Stimulated activated naive B cell treated with anti-CD40 and anti-IgM and Interleukin-4, amounts not matched to agents 10 μg/mL and 1 μg/mL and 100 μg/mL, for 72 hours (primary cell): ENCODE data around the gene ETV6.

Experiments
- ATAC-seq, 2 donors: fragments of 150-1000 bp; cut with Tn5 transposase; replicated peaks; 2 replicates each; pipeline ENCODE4 v1.10.0; 2021; ENCODE audit warnings: moderate library complexity in 1 of 2
- DNase-seq: peaks from one replicate; pipeline ENCODE4 v3.0.0; 2021
- H3K27ac Mint-ChIP-seq: one replicate; pipeline ENCODE4 v1.8.0; 2022; ENCODE audit warnings: mild to moderate bottlenecking, mixed read lengths
- H3K27me3 Mint-ChIP-seq, 2 donors: one replicate each; pipeline ENCODE4 v1.8.0; 2022; ENCODE audit warnings: mixed read lengths in 2 of 2
- H3K36me3 Mint-ChIP-seq, 2 donors: one replicate each; pipeline ENCODE4 v1.8.0; 2022; ENCODE audit warnings: mixed read lengths in 2 of 2, mild to moderate bottlenecking in 1 of 2
- H3K4me1 Mint-ChIP-seq, 2 donors: one replicate each; pipeline ENCODE4 v1.8.0; 2022; ENCODE audit warnings: mixed read lengths in 2 of 2, mild to moderate bottlenecking in 1 of 2
- H3K4me3 Mint-ChIP-seq, 2 donors: one replicate each; pipeline ENCODE4 v1.8.0; 2022; ENCODE audit warnings: mild to moderate bottlenecking in 2 of 2, mixed read lengths in 2 of 2, moderate library complexity in 1 of 2
- H3K9me3 Mint-ChIP-seq, 2 donors: one replicate each; pipeline ENCODE4 v1.8.0; 2022; ENCODE audit warnings: mixed read lengths in 2 of 2, mild to moderate bottlenecking in 1 of 2

Gene ETV6

DNA sequence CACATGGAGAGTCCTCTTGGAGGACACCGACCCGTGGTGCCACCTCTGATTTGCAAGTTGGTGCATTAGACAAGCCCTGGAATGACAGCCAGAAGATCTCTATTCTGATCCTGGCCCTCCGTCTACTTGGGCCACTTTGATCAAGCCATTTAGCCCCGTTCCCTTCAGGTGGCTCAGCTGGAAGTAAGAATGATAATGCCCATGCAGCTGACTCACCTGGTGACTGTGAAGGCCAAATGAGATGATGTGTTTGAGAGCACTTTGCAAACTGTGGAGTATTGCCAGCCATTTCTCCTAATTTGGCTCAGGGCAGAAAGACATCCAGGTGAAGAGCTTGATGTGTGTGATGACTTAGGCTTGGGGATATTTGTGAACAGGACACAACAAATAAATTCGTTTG is 165.9 kb downstream of the ETV6 start:
- Mint-ChIP-seq H3K9me3 (no peaks in the 10 kb centered on the region), H3K27me3 (no peaks in the 10 kb centered on the region), H3K36me3 (peaks cover 5 to 21% of the 10 kb centered on the region in 2 donors), H3K4me3 (no peak overlapping the region), H3K4me1 (peaks cover 34 to 50% of the 10 kb centered on the region in 2 donors), H3K27ac (peak overlapping the region; percentile 57)
- DNase-seq (no peak), ATAC-seq (no peak)

DNA sequence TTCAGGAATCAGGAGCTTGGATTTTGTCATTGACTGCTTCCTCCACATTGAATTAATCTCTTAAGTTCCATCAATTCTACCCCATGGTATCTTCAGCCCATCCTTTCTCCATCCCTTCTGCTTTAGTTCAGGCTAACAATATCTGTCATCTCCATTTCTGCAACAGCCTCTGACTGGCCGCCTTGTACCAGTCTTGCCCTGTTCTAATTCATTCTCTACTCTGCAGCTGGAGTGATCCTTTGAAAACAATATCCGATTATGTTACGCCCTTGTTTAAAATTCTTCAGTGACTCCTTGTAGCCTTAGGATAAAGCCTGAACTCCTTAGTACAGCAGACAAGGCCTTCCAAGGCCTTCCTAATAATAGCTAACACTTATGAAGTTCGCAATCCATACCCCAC is 170.2 kb downstream of the ETV6 start:
- ATAC-seq (no peak), DNase-seq (no peak)
- Mint-ChIP-seq H3K36me3 (peaks cover 17 to 27% of the 10 kb centered on the region in 2 donors), H3K27me3 (no peaks in the 10 kb centered on the region), H3K27ac (no peak overlapping the region), H3K4me3 (no peak overlapping the region), H3K9me3 (peaks cover 3 to 4% of the 10 kb centered on the region in 2 donors), H3K4me1 (peaks cover 32 to 43% of the 10 kb centered on the region in 2 donors)

DNA sequence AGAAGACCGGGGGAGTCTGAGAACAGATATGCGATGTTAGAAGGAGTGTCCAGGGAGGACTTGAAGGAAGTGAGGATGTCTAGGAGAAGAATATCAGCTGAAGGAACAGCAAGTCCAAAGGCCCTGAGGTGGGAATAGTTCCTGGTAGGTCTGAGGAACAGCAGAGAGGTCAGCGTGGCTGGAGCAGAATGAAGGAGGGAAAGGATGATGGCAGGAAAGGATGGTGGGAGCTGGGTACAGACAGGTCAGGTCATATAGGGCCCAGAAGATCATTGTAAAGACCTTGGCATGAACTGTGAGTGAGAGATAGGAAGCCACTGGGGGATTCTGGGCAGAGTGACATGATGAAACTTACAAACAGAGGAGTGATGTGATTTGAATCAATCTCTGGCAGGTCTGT is 171.0 kb downstream of the ETV6 start:
- Mint-ChIP-seq H3K27ac (no peak overlapping the region), H3K27me3 (no peaks in the 10 kb centered on the region), H3K4me1 (peaks cover 37 to 47% of the 10 kb centered on the region in 2 donors), H3K9me3 (peaks cover 3 to 4% of the 10 kb centered on the region in 2 donors), H3K4me3 (no peak overlapping the region), H3K36me3 (peaks cover 21 to 30% of the 10 kb centered on the region in 2 donors)
- no peak for ATAC-seq
- no peak for DNase-seq

DNA sequence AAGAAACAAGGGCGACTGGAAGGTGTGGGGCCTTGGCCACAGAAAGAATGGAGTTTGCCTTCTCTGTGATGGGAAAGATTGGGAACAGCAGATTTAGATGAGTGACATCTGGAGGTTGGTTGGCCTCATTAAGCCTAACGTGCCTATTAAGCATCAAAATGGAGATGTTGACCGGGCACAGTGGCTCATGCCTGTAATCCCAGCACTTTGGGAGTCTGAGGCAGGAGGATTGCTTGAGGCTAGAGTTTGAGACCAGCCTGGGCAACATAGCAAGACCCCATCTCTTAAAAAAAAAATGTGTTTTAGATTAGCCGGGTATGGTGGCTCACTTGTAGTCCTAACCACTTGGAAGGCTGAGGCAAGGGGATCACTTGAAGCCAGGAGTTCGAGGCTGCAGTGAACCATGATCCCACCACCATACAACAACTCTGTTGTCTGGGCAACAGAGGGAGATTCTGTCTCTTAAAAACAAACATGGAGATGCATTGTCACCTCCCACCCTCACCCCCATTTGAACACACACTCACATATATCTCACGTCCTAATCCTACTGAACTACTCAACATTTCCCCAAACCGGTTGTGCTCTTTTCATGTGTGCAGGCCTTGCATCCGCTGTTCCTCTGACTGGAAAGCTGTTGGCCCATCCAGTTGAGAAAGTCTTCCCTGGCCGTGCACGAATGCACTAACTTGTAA is 172.1 kb downstream of the ETV6 start:
- peaks cover 27 to 36% of the 10 kb centered on the region in 2 donors for H3K36me3 Mint-ChIP-seq
- DNase-seq = no peak
- ATAC-seq = no peak
- peak overlapping the region; percentile 94 for H3K27ac Mint-ChIP-seq
- peak overlapping the region; percentile 37 to 80 for H3K4me3 Mint-ChIP-seq
- no peaks in the 10 kb centered on the region for H3K27me3 Mint-ChIP-seq
- peaks cover 3 to 4% of the 10 kb centered on the region in 2 donors for H3K9me3 Mint-ChIP-seq
- H3K4me1 Mint-ChIP-seq = peaks cover 40 to 54% of the 10 kb centered on the region in 2 donors

DNA sequence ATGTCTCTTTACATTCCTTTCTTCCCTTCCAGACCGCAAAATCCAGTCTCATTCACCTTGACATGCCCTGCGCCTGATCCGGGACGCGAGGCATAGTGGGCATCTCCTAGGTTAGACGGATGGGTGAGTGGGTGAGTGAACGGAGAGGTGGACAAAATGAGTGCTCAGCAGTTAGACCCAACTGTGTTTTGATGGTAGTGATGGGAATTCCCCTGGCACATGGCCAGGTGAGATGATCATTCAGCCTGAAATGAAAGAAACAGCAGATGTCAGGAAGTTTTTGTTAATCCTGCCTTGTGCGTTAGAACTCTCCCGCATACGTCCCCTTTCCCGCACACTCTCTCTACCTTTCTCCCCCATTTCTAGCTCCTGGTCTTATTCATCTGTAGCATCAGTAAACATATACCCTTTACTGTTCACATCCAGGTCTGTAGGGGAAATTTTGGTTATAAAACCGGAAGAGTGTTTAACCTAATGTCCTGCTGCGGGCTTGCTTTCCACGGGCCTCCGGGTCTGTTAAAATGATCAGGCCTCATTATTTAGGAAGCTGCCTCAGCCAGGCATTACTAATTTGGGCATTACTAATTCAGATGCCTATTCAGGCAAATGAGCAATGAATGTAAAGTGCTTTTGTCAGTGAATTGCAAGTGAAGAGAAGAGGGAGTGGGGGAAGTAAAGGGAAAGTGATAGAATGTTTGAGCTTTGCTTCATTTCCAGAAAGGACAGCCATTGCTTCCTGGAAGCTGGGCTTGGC is 172.8 kb downstream of the ETV6 start:
- Mint-ChIP-seq H3K4me3 (peak overlapping the region; percentile 37 to 80), H3K36me3 (peaks cover 32 to 41% of the 10 kb centered on the region in 2 donors), H3K27me3 (no peaks in the 10 kb centered on the region), H3K27ac (peak overlapping the region; percentile 94), H3K4me1 (peaks cover 42 to 62% of the 10 kb centered on the region in 2 donors), H3K9me3 (peaks cover 3 to 4% of the 10 kb centered on the region in 2 donors)
- DNase-seq = peak; percentile 60
- peak; percentile 83 to 84 for ATAC-seq

DNA sequence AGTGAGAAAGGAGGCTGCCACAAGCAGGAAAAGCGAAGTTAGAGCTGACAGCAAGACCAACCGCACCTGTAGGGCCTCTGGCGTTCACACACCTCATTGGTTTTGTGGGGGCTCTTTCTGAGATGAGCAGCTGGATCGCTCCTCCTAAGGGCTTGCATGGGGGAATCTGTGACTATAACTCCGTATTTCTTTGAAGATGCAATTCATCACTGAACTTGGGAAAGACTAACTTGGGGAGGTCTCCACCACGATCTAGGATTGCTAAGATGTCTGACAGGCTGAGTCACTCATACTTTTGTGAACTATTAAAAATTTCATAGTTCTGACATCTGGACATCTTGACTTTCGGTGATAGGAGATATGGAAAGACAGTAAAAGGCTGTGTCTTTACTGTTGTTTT is 173.6 kb downstream of the ETV6 start:
- H3K4me3 Mint-ChIP-seq = peak overlapping the region in 1 of 2 donors; percentile 37
- H3K9me3 Mint-ChIP-seq = peaks cover 3 to 4% of the 10 kb centered on the region in 2 donors
- H3K4me1 Mint-ChIP-seq = peaks cover 37 to 56% of the 10 kb centered on the region in 2 donors
- peak overlapping the region; percentile 94 for H3K27ac Mint-ChIP-seq
- ATAC-seq (no peak), DNase-seq (no peak)
- H3K27me3 Mint-ChIP-seq = no peaks in the 10 kb centered on the region
- H3K36me3 Mint-ChIP-seq = peaks cover 29 to 34% of the 10 kb centered on the region in 2 donors

DNA sequence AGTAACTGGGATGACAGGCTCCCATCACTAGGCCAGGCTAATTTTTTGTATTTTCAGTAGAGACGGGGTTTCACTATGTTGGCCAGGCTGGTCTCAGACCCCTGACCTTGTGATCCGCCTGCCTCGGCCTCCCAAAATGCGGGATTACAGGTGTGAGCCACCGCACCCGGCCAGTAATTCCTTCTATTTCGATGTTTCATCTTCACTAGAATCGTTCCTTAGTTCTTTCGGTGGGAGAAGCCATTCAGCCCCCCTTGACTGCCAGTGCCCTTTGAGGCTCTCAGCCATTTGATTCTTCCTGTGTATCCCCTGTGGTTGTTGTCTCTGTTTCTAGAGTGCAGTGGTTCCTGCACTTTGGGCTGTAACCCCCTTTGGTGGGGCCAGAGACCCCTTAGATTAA is 174.1 kb downstream of the ETV6 start:
- H3K27ac Mint-ChIP-seq = peak overlapping the region; percentile 88
- peaks cover 29 to 33% of the 10 kb centered on the region in 2 donors for H3K36me3 Mint-ChIP-seq
- peak overlapping the region in 1 of 2 donors; percentile 10 for H3K4me3 Mint-ChIP-seq
- peaks cover 3 to 4% of the 10 kb centered on the region in 2 donors for H3K9me3 Mint-ChIP-seq
- ATAC-seq (no peak), DNase-seq (no peak)
- H3K27me3 Mint-ChIP-seq = no peaks in the 10 kb centered on the region
- peaks cover 37 to 56% of the 10 kb centered on the region in 2 donors for H3K4me1 Mint-ChIP-seq

DNA sequence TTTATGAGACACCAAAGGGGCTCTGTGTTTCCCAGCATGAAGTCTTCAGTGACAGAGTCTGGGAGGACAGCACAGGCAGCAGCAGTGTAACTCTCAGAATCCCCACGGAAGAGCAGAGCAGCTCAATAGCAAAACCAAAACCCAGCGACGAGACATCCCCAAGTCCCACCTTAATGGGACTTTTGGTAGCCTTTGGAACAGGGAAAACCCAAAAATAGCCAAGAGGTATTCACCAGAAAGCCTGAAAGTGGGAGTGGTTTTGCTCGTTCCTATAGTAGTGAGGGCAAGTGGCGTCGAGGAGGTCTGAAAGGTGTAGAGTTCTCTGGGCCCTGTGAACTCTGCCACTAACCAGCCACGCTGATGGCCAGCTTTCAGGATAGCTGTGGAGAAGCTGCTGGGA is 174.6 kb downstream of the ETV6 start:
- Mint-ChIP-seq H3K36me3 (peaks cover 29 to 33% of the 10 kb centered on the region in 2 donors), H3K27me3 (no peaks in the 10 kb centered on the region), H3K27ac (peak overlapping the region; percentile 88), H3K4me3 (peak overlapping the region in 1 of 2 donors; percentile 10), H3K9me3 (peaks cover 3 to 4% of the 10 kb centered on the region in 2 donors), H3K4me1 (peaks cover 37 to 56% of the 10 kb centered on the region in 2 donors)
- DNase-seq = no peak
- no peak for ATAC-seq

DNA sequence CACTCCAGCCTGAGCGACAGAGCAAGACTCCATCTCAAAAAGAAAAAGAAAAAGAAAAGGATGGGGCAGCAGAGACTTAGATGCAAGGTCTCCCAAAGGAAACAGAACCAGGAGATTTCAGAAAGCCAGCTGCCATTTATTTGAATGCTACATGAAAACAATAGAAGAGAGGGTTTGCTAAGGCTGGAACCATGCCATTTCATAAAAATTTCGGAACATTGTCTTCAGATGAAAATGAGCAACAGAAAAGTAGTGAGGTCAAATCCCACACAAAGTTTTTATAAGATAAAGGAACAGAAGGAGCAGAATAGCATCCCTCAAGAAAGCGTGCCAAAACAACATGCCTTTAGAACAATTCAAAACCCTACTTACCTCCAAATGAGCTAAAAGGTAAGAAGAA is 175.3 kb downstream of the ETV6 start:
- DNase-seq (no peak), ATAC-seq (no peak)
- H3K4me3 Mint-ChIP-seq = no peak overlapping the region
- peaks cover 37 to 56% of the 10 kb centered on the region in 2 donors for H3K4me1 Mint-ChIP-seq
- peaks cover 29 to 33% of the 10 kb centered on the region in 2 donors for H3K36me3 Mint-ChIP-seq
- peaks cover 3 to 4% of the 10 kb centered on the region in 2 donors for H3K9me3 Mint-ChIP-seq
- peak overlapping the region; percentile 52 for H3K27ac Mint-ChIP-seq
- no peaks in the 10 kb centered on the region for H3K27me3 Mint-ChIP-seq

DNA sequence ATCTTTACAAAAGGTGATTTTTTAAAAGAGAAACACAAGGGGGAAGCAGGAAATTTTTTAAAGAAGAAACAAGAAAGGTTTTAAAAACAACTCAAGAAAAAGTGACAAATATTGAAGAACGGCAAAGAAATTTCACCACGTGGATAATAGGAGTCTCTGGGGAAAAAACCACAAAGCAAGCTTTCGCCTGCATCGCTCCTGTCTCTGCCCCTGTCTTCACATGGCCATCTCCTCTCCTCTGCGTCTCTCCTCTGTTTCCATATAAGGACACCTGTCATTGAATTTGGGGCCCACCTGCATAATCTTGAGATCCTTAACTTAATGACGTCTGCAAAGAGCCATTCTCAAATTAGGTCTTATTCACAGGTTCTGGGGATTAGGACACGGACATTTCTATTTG is 175.8 kb downstream of the ETV6 start:
- no peak for DNase-seq
- H3K4me3 Mint-ChIP-seq = no peak overlapping the region

DNA sequence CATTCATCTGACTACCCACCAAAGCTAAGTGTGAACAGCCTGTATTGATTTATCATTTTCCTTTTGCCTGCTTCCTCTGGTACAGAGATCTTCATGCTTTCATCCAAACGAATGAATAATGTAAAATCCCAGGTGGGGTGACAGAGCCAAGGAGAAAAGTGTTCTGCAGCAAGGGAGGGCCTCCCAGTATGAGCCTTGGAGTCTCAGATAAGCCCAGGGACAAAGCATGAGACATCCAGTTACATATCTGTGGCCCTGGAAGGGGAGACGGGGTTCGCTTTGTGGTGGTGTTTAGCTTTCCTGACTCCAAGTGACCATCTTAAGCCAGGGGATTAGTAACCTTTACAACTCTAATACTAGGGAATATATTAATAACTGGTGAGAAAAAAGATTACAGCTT is 177.1 kb downstream of the ETV6 start:
- peaks cover 37 to 55% of the 10 kb centered on the region in 2 donors for H3K4me1 Mint-ChIP-seq
- ATAC-seq = no peak
- H3K27me3 Mint-ChIP-seq = no peaks in the 10 kb centered on the region
- peaks cover 26 to 33% of the 10 kb centered on the region in 2 donors for H3K36me3 Mint-ChIP-seq
- DNase-seq = no peak
- H3K9me3 Mint-ChIP-seq = peaks cover 3 to 4% of the 10 kb centered on the region in 2 donors
- peak overlapping the region; percentile 21 for H3K27ac Mint-ChIP-seq
- no peak overlapping the region for H3K4me3 Mint-ChIP-seq

More for the DNA sequence above, 175.8 kb downstream of the ETV6 start:
- Mint-ChIP-seq H3K9me3 (peaks cover 3 to 4% of the 10 kb centered on the region in 2 donors), H3K27ac (peak overlapping the region; percentile 52), H3K27me3 (no peaks in the 10 kb centered on the region), H3K4me1 (peaks cover 37 to 56% of the 10 kb centered on the region in 2 donors), H3K36me3 (peaks cover 29 to 33% of the 10 kb centered on the region in 2 donors)
- ATAC-seq = no peak

DNA sequence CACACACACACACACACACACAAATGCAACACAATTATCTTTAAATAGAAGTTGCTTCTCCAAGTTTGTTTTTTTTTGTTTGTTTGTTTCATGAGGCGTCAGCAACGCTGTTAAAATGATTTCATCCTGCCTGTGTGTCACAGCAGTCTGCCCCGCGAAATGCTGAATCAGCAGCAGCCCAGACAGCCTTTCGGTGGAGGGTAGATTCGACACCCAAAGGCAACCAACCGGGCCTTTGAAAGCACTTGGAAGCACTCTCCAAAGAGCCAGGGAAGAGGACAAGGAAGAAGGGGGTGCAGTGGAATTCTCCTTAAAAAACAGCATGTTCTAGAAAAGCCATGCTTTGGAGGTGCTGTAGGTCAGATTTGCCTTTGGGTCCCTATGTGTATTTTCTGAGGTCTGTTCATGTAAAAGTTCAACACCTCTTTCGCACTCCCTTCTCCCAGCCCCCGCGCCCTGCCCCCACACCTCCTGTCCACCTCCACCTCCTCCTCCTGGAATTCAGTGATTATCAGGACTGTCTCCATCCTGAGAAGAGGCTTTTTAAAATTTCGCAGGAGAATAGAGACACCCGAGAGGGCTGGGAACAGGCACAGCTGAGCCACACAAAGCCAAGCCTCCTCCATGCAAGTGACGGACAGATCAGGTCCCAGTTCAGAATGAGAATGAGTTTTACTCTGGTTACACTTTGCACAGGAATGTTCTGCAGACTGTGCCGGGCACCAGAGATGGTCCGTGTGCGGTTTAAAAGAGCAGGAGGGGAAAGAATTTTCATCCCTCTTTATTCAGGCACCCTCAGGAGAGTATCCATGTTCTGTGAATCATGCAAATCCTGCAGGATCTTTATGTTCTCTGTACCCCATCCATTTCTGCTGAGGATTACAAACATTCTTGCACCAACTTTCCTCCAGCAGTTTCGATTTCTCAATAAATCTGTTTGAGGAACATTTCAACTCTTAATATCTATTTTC is 177.9 kb downstream of the ETV6 start:
- DNase-seq (no peak), ATAC-seq (no peak)
- Mint-ChIP-seq H3K9me3 (no peaks in the 10 kb centered on the region), H3K36me3 (peaks cover 24 to 32% of the 10 kb centered on the region in 2 donors), H3K27me3 (no peaks in the 10 kb centered on the region), H3K4me3 (no peak overlapping the region), H3K27ac (no peak overlapping the region), H3K4me1 (peaks cover 35 to 55% of the 10 kb centered on the region in 2 donors)

DNA sequence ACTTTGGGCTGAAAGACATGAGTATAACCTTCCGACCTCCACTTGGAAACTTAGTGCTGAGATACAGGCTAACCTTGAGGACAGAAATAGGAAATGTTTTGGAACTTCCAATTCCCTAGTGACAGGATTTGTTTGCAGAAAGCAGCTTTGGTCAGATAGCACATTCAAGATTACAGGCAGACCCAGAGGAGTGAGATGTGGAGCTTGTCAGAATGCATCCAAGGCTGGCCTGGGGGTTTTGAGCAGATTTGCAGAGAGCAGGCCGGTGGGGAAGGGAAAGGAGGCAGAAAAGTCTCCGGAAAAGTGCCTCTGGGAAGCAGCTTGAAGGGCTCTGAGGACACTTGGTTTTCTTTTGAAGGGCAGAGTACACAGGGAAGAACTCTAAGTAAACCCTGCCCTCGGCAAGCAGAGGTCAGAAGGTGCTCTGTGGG is 180.3 kb downstream of the ETV6 start:
- Mint-ChIP-seq H3K4me1 (peaks cover 35 to 50% of the 10 kb centered on the region in 2 donors), H3K27ac (no peak overlapping the region), H3K36me3 (peaks cover 17 to 36% of the 10 kb centered on the region in 2 donors), H3K9me3 (no peaks in the 10 kb centered on the region), H3K4me3 (no peak overlapping the region), H3K27me3 (no peaks in the 10 kb centered on the region)
- ATAC-seq (no peak), DNase-seq (no peak)
